NCI-H2081 (cell line): ENCODE data around the gene DIRAS2.

ENCODE experiments used
- DNase-seq, 2 experiments: peaks; one replicate each; lab custom pipeline; 2025; lab: John Stamatoyannopoulos, UW

Gene DIRAS2

GRCh38 chr9:90612957-90613356 lies 29.7 kb downstream of the DIRAS2 start:
- no peak for DNase-seq

- peak in 1 of 2 experiments; percentile 53 for DNase-seq
These were observed 31.1 kb downstream of the DIRAS2 start for GRCh38 chr9:90611568-90611967.

- no peak for DNase-seq
These were observed 31.5 kb downstream of the DIRAS2 start for GRCh38 chr9:90611121-90611520.

GRCh38 chr9:90607701-90608516 lies 34.7 kb downstream of the DIRAS2 start:
- DNase-seq: no peak

GRCh38 chr9:90600029-90600428 lies 42.6 kb downstream of the DIRAS2 start:
- no peak for DNase-seq

- no peak for DNase-seq
These were observed 44.4 kb downstream of the DIRAS2 start for GRCh38 chr9:90598191-90598590.

GRCh38 chr9:90593646-90594045 lies 49.0 kb downstream of the DIRAS2 start:
- no peak for DNase-seq

- no peak for DNase-seq
These were observed 62.0 kb downstream of the DIRAS2 start for GRCh38 chr9:90580576-90580975.

GRCh38 chr9:90579181-90579580 lies 63.4 kb downstream of the DIRAS2 start:
- DNase-seq: no peak

GRCh38 chr9:90578126-90578815 lies 64.4 kb downstream of the DIRAS2 start:
- no peak for DNase-seq

- peak in 1 of 2 experiments; percentile 16 for DNase-seq
These were observed 73.1 kb downstream of the DIRAS2 start for GRCh38 chr9:90569511-90569910.

GRCh38 chr9:90568667-90569066 lies 74.0 kb downstream of the DIRAS2 start:
- DNase-seq: peak; percentile 29 to 72

GRCh38 chr9:90562229-90562628 lies 80.4 kb downstream of the DIRAS2 start:
- DNase-seq: no peak
